ENCODE results near the gene ATG2B. TPM values are rescaled to one million over a fixed set of nuclear protein-coding genes. Genes with fewer than 3 reads are reported as not detected.

The ATG2B gene
- total RNA-seq, 1 experiment from 2014 or later: 19.4 TPM

DNA sequence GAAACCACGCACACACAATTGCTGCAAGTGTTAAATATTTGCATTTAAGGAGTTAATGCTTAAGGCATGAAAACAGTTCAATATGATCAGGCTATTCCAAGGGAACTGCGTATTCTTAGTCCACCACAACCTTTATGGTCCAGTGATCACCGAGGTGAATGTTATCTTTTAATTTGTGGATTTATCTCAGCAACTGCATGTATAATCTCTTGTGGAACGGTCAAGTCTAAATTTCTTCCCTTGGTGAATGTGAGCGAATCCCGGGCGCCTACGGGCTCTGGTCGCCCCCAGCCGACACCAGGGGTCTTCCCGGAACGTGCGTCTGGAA lies 27.8 kb upstream of the ATG2B start:
- Mint-ChIP-seq H3K27me3 (ENCODE audit: insufficient read depth, unreplicated experiment) (no peaks in the 10 kb centered on the region), H3K9me3 (ENCODE audit: unreplicated experiment) (no peaks in the 10 kb centered on the region), H3K36me3 (ENCODE audit: insufficient read depth, unreplicated experiment) (peaks cover 7% of the 10 kb centered on the region), H3K4me1 (ENCODE audit: low read depth, unreplicated experiment) (no peaks in the 10 kb centered on the region), H3K27ac (ENCODE audit: unreplicated experiment) (peak overlapping the region; percentile 76), H3K4me3 (ENCODE audit: unreplicated experiment) (peak overlapping the region; percentile 81)
- intact Hi-C loops (cut with micrococcal nuclease; ENCODE audit: unreplicated experiment): loop anchor here (1.0 kb wide), 1 partner anchor 29 kb away; no protein-coding TSS in a partner anchor
- Histone ChIP-seq H3K4me1 (peaks cover 13% of the 10 kb centered on the region; the same call in 1 of the 2 replicates), H3K4me3 (ENCODE audit: low read depth, low read length) (peak overlapping the region; percentile 73), H3K27me3 (replicated peaks; ENCODE audit: control insufficient read depth, insufficient read depth, low read length) (no peaks in the 10 kb centered on the region), H3K36me3 (ENCODE audit: control insufficient read depth, insufficient read depth, low read length) (no peaks in the 10 kb centered on the region), H3K9me3 (no peaks in the 10 kb centered on the region)
- POLR2A ChIA-PET: no interaction called here
- no peak for TF ChIP-seq CTCF (IDR thresholded peaks at IDR 0.05; ENCODE audit: insufficient read depth in 1 of 2, low read depth in 1 of 2, low read length in 1 of 2, severe bottlenecking in 1 of 2, unreplicated experiment in 1 of 2)
- CTCF ChIA-PET: interaction anchor here (1.3 kb wide), 1 partner anchor 83 kb away, joined by 5 read pairs; no protein-coding TSS in a partner anchor
- no peak for DNase-seq
- no TSS peak for BruUV-seq (replicated peaks)

DNA sequence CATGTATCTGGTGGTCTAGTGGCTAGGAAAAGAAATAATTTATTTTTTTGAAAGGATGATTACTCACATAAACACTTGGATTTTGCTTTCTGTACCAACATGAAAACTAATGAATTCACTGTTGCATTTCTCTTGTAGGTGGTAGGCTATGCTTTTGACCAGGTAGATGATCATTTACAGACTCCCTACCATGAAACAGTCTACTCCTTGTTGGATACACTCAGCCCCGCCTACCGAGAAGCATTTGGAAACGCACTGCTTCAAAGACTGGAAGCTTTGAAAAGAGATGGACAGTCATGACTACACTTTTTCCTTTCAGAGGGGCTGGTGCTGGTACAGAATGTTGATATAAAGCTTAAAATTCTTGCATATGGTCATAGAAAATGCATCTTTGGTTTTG lies 22.2 kb upstream of the ATG2B start:
- intact Hi-C loops (cut with micrococcal nuclease; ENCODE audit: unreplicated experiment): no loop called here
- no TSS peak for BruUV-seq (replicated peaks)
- Mint-ChIP-seq H3K36me3 (ENCODE audit: insufficient read depth, unreplicated experiment) (peaks cover 15% of the 10 kb centered on the region), H3K27me3 (ENCODE audit: insufficient read depth, unreplicated experiment) (no peaks in the 10 kb centered on the region), H3K27ac (ENCODE audit: unreplicated experiment) (no peak overlapping the region), H3K9me3 (ENCODE audit: unreplicated experiment) (no peaks in the 10 kb centered on the region), H3K4me3 (ENCODE audit: unreplicated experiment) (no peak overlapping the region), H3K4me1 (ENCODE audit: low read depth, unreplicated experiment) (no peaks in the 10 kb centered on the region)
- ChIA-PET POLR2A (no interaction called here), CTCF (no interaction called here)
- TF ChIP-seq CTCF (IDR thresholded peaks at IDR 0.05; ENCODE audit: insufficient read depth in 1 of 2, low read depth in 1 of 2, low read length in 1 of 2, severe bottlenecking in 1 of 2, unreplicated experiment in 1 of 2): no peak
- Histone ChIP-seq H3K9me3 (no peaks in the 10 kb centered on the region), H3K36me3 (ENCODE audit: control insufficient read depth, insufficient read depth, low read length) (peaks cover 1% of the 10 kb centered on the region; the same call in 1 of the 2 replicates), H3K27me3 (replicated peaks; ENCODE audit: control insufficient read depth, insufficient read depth, low read length) (no peaks in the 10 kb centered on the region), H3K4me1 (0 out of 2 replicates have a peak, but pooled peaks cover under 1% of the 10 kb centered on the region), H3K4me3 (ENCODE audit: low read depth, low read length) (no peak overlapping the region)
- no peak for DNase-seq

DNA sequence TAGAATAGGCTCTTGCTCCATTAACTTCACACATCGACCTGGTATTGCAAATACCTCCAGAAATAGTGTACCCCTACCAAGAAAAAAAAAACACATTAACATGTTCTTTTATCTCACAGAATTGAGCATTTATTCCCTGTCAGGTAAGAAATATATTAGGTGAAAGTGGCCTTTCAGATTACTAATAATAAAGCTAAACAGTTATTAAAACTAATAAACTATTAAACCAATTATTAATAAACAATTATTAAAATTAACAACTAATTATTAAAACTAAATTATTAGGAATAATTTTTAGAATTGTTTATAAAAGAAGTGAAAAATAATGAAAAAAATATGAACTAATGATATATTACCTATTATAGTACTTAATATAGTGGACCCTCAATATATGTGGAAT lies 21.6 kb upstream of the ATG2B start:
- POLR2A ChIA-PET: no interaction called here
- BruUV-seq (replicated peaks): no TSS peak
- DNase-seq: no peak
- Histone ChIP-seq H3K4me3 (ENCODE audit: low read depth, low read length) (no peak overlapping the region), H3K9me3 (no peaks in the 10 kb centered on the region), H3K4me1 (no peaks in the 10 kb centered on the region), H3K36me3 (ENCODE audit: control insufficient read depth, insufficient read depth, low read length) (peaks cover 1% of the 10 kb centered on the region; the same call in 1 of the 2 replicates), H3K27me3 (replicated peaks; ENCODE audit: control insufficient read depth, insufficient read depth, low read length) (no peaks in the 10 kb centered on the region)
- intact Hi-C loops (cut with micrococcal nuclease; ENCODE audit: unreplicated experiment): no loop called here
- Mint-ChIP-seq H3K27me3 (ENCODE audit: insufficient read depth, unreplicated experiment) (no peaks in the 10 kb centered on the region), H3K4me3 (ENCODE audit: unreplicated experiment) (no peak overlapping the region), H3K4me1 (ENCODE audit: low read depth, unreplicated experiment) (no peaks in the 10 kb centered on the region), H3K36me3 (ENCODE audit: insufficient read depth, unreplicated experiment) (peaks cover 15% of the 10 kb centered on the region), H3K27ac (ENCODE audit: unreplicated experiment) (no peak overlapping the region), H3K9me3 (ENCODE audit: unreplicated experiment) (no peaks in the 10 kb centered on the region)
- no peak for TF ChIP-seq CTCF (IDR thresholded peaks at IDR 0.05; ENCODE audit: insufficient read depth in 1 of 2, low read depth in 1 of 2, low read length in 1 of 2, severe bottlenecking in 1 of 2, unreplicated experiment in 1 of 2)
- CTCF ChIA-PET: interaction anchor here (0.6 kb wide), 1 partner anchor 782 kb away, joined by 3 read pairs; no protein-coding TSS in a partner anchor

Data from Caco-2 (cell line).